ENCODE measurements around the gene GTF2F2. TPM values are rescaled to one million over a fixed set of nuclear protein-coding genes. Genes with fewer than 3 reads are reported as not detected.

The GTF2F2 gene
- 26.8 TPM for polyA plus RNA-seq (2013)

GRCh38 chr13:45119991-45120864, at the start of gene GTF2F2:
GTF2F2 (plus strand) TSS chr13:45120510; CDS start chr13:45120656, 146 bp downstream.
- peaks cover 0 to 5% (median 0%) of the 10 kb centered on the region in 4 experiments for H3K36me3 ChIP-seq (ENCODE audit: control insufficient read depth in 4 of 4, insufficient read depth in 4 of 4, low read length in 3 of 4)
- peaks cover 10 to 25% (median 17%) of the 10 kb centered on the region in 4 experiments for H3K4me1 ChIP-seq (ENCODE audit: control extremely low read depth in 1 of 4, control insufficient read depth in 4 of 4, insufficient read depth in 4 of 4, low read length in 3 of 4)
- CTCF ChIA-PET: interaction anchor here (0.5 to 1.8 kb wide), 9 partner anchors 10 to 213 kb away, joined by 3 to 6 read pairs (median 3); no protein-coding TSS in a partner anchor
- peak; percentile 90 to 93 (median 91) for DNase-seq
- H3K9me3 ChIP-seq (ENCODE audit: control extremely low read depth in 1 of 5, control insufficient read depth in 4 of 5, insufficient read depth in 2 of 5, low read depth in 1 of 5, low read length in 4 of 5): no peaks in the 10 kb centered on the region
- H3K27ac ChIP-seq (ENCODE audit: insufficient read depth in 1 of 2, low read depth in 1 of 2, low read length in 2 of 2, poor library complexity in 1 of 2, severe bottlenecking in 2 of 2): peak within 1 kb of the TSS; percentile 92 to 97
- under 1% methylated on average over 50 of the region's 53 CpGs for WGBS (ENCODE audit: insufficient coverage)
- no peaks in the 10 kb centered on the region for H3K27me3 ChIP-seq (replicated peaks in 2 of 5; ENCODE audit: control insufficient read depth in 4 of 5, insufficient read depth in 5 of 5, low read length in 4 of 5)
- POLR2A ChIA-PET: interaction anchor here (0.6 kb wide), 1 partner anchor 1396 kb away, joined by 4 read pairs; no protein-coding TSS in a partner anchor
- peak within 1 kb of the TSS; percentile 74 to 99 (median 94) for H3K4me3 ChIP-seq (ENCODE audit: control insufficient read depth in 1 of 7, extremely low read depth in 1 of 7, insufficient read depth in 4 of 7, low read depth in 2 of 7, low read length in 6 of 7)

GRCh38 chr13:45073809-45074208, 46.5 kb upstream of the GTF2F2 start:
- Histone ChIP-seq H3K9me3 (ENCODE audit: control extremely low read depth in 1 of 5, control insufficient read depth in 4 of 5, insufficient read depth in 2 of 5, low read depth in 1 of 5, low read length in 4 of 5) (no peaks in the 10 kb centered on the region), H3K36me3 (ENCODE audit: control insufficient read depth in 4 of 4, insufficient read depth in 4 of 4, low read length in 3 of 4) (no peaks in the 10 kb centered on the region), H3K4me3 (ENCODE audit: control insufficient read depth in 1 of 7, extremely low read depth in 1 of 7, insufficient read depth in 4 of 7, low read depth in 2 of 7, low read length in 6 of 7) (no peak overlapping the region), H3K27me3 (replicated peaks in 2 of 5; ENCODE audit: control insufficient read depth in 4 of 5, insufficient read depth in 5 of 5, low read length in 4 of 5) (no peaks in the 10 kb centered on the region), H3K4me1 (ENCODE audit: control extremely low read depth in 1 of 4, control insufficient read depth in 4 of 4, insufficient read depth in 4 of 4, low read length in 3 of 4) (peaks cover 0 to 3% (median under 1%) of the 10 kb centered on the region in 4 experiments), H3K27ac (ENCODE audit: insufficient read depth in 1 of 2, low read depth in 1 of 2, low read length in 2 of 2, poor library complexity in 1 of 2, severe bottlenecking in 2 of 2) (no peak overlapping the region)
- ChIA-PET CTCF (no interaction called here), POLR2A (no interaction called here)
- 88% methylated on average over 1 of the region's 4 CpGs for WGBS (ENCODE audit: insufficient coverage)
- DNase-seq: no peak

- no peaks in the 10 kb centered on the region for H3K27me3 ChIP-seq (replicated peaks in 2 of 5; ENCODE audit: control insufficient read depth in 4 of 5, insufficient read depth in 5 of 5, low read length in 4 of 5)
- 96% methylated on average over 3 of the region's 6 CpGs for whole genome bisulfite sequencing (ENCODE audit: insufficient coverage)
- no peaks in the 10 kb centered on the region for H3K9me3 ChIP-seq (ENCODE audit: control extremely low read depth in 1 of 5, control insufficient read depth in 4 of 5, insufficient read depth in 2 of 5, low read depth in 1 of 5, low read length in 4 of 5)
- no peak for DNase-seq
- H3K4me3 ChIP-seq (ENCODE audit: control insufficient read depth in 1 of 7, extremely low read depth in 1 of 7, insufficient read depth in 4 of 7, low read depth in 2 of 7, low read length in 6 of 7): no peak overlapping the region
- H3K27ac ChIP-seq (ENCODE audit: insufficient read depth in 1 of 2, low read depth in 1 of 2, low read length in 2 of 2, poor library complexity in 1 of 2, severe bottlenecking in 2 of 2): no peak overlapping the region
- no peaks in the 10 kb centered on the region for H3K4me1 ChIP-seq (ENCODE audit: control extremely low read depth in 1 of 4, control insufficient read depth in 4 of 4, insufficient read depth in 4 of 4, low read length in 3 of 4)
- POLR2A ChIA-PET: no interaction called here
- CTCF ChIA-PET: no interaction called here
- no peaks in the 10 kb centered on the region for H3K36me3 ChIP-seq (ENCODE audit: control insufficient read depth in 4 of 4, insufficient read depth in 4 of 4, low read length in 3 of 4)
Measured at GRCh38 chr13:45074721-45075120, 45.6 kb upstream of the GTF2F2 start.

GRCh38 chr13:45078003-45078402, 42.3 kb upstream of the GTF2F2 start:
- DNase-seq: no peak
- WGBS (ENCODE audit: insufficient coverage): no CpG with 5 or more reads among the region's 1 CpG
- no peak overlapping the region for H3K4me3 ChIP-seq (ENCODE audit: control insufficient read depth in 1 of 7, extremely low read depth in 1 of 7, insufficient read depth in 4 of 7, low read depth in 2 of 7, low read length in 6 of 7)
- CTCF ChIA-PET: interaction anchor here (1.3 to 2.2 kb wide), 2 partner anchors 11 to 30 kb away, joined by 4 to 8 read pairs; no protein-coding TSS in a partner anchor
- H3K27me3 ChIP-seq (replicated peaks in 2 of 5; ENCODE audit: control insufficient read depth in 4 of 5, insufficient read depth in 5 of 5, low read length in 4 of 5): no peaks in the 10 kb centered on the region
- POLR2A ChIA-PET: no interaction called here
- no peak overlapping the region for H3K27ac ChIP-seq (ENCODE audit: insufficient read depth in 1 of 2, low read depth in 1 of 2, low read length in 2 of 2, poor library complexity in 1 of 2, severe bottlenecking in 2 of 2)
- no peaks in the 10 kb centered on the region for H3K4me1 ChIP-seq (ENCODE audit: control extremely low read depth in 1 of 4, control insufficient read depth in 4 of 4, insufficient read depth in 4 of 4, low read length in 3 of 4)
- H3K9me3 ChIP-seq (ENCODE audit: control extremely low read depth in 1 of 5, control insufficient read depth in 4 of 5, insufficient read depth in 2 of 5, low read depth in 1 of 5, low read length in 4 of 5): no peaks in the 10 kb centered on the region
- H3K36me3 ChIP-seq (ENCODE audit: control insufficient read depth in 4 of 4, insufficient read depth in 4 of 4, low read length in 3 of 4): no peaks in the 10 kb centered on the region

GRCh38 chr13:45082964-45083363, 37.3 kb upstream of the GTF2F2 start:
- Histone ChIP-seq H3K9me3 (ENCODE audit: control extremely low read depth in 1 of 5, control insufficient read depth in 4 of 5, insufficient read depth in 2 of 5, low read depth in 1 of 5, low read length in 4 of 5) (no peaks in the 10 kb centered on the region), H3K36me3 (ENCODE audit: control insufficient read depth in 4 of 4, insufficient read depth in 4 of 4, low read length in 3 of 4) (no peaks in the 10 kb centered on the region), H3K4me3 (ENCODE audit: control insufficient read depth in 1 of 7, extremely low read depth in 1 of 7, insufficient read depth in 4 of 7, low read depth in 2 of 7, low read length in 6 of 7) (no peak overlapping the region), H3K27me3 (replicated peaks in 2 of 5; ENCODE audit: control insufficient read depth in 4 of 5, insufficient read depth in 5 of 5, low read length in 4 of 5) (no peaks in the 10 kb centered on the region), H3K4me1 (ENCODE audit: control extremely low read depth in 1 of 4, control insufficient read depth in 4 of 4, insufficient read depth in 4 of 4, low read length in 3 of 4) (no peaks in the 10 kb centered on the region), H3K27ac (ENCODE audit: insufficient read depth in 1 of 2, low read depth in 1 of 2, low read length in 2 of 2, poor library complexity in 1 of 2, severe bottlenecking in 2 of 2) (no peak overlapping the region)
- ChIA-PET POLR2A (no interaction called here), CTCF (interaction anchor here (0.6 kb wide), 1 partner anchor 13 kb away, joined by 4 read pairs; no protein-coding TSS in a partner anchor)
- 90% methylated on average over 3 of the region's 6 CpGs for WGBS (ENCODE audit: insufficient coverage)
- no peak for DNase-seq

- H3K27me3 ChIP-seq (replicated peaks in 2 of 5; ENCODE audit: control insufficient read depth in 4 of 5, insufficient read depth in 5 of 5, low read length in 4 of 5): no peaks in the 10 kb centered on the region
- no peaks in the 10 kb centered on the region for H3K9me3 ChIP-seq (ENCODE audit: control extremely low read depth in 1 of 5, control insufficient read depth in 4 of 5, insufficient read depth in 2 of 5, low read depth in 1 of 5, low read length in 4 of 5)
- no peak overlapping the region for H3K4me3 ChIP-seq (ENCODE audit: control insufficient read depth in 1 of 7, extremely low read depth in 1 of 7, insufficient read depth in 4 of 7, low read depth in 2 of 7, low read length in 6 of 7)
- H3K27ac ChIP-seq (ENCODE audit: insufficient read depth in 1 of 2, low read depth in 1 of 2, low read length in 2 of 2, poor library complexity in 1 of 2, severe bottlenecking in 2 of 2): no peak overlapping the region
- DNase-seq: no peak
- no peaks in the 10 kb centered on the region for H3K36me3 ChIP-seq (ENCODE audit: control insufficient read depth in 4 of 4, insufficient read depth in 4 of 4, low read length in 3 of 4)
- CTCF ChIA-PET: no interaction called here
- POLR2A ChIA-PET: no interaction called here
- H3K4me1 ChIP-seq (ENCODE audit: control extremely low read depth in 1 of 4, control insufficient read depth in 4 of 4, insufficient read depth in 4 of 4, low read length in 3 of 4): no peaks in the 10 kb centered on the region
Measured at GRCh38 chr13:45084515-45084914, 35.8 kb upstream of the GTF2F2 start.

GRCh38 chr13:45086484-45086883, 33.8 kb upstream of the GTF2F2 start:
- Histone ChIP-seq H3K4me1 (ENCODE audit: control extremely low read depth in 1 of 4, control insufficient read depth in 4 of 4, insufficient read depth in 4 of 4, low read length in 3 of 4) (no peaks in the 10 kb centered on the region), H3K36me3 (ENCODE audit: control insufficient read depth in 4 of 4, insufficient read depth in 4 of 4, low read length in 3 of 4) (no peaks in the 10 kb centered on the region), H3K4me3 (ENCODE audit: control insufficient read depth in 1 of 7, extremely low read depth in 1 of 7, insufficient read depth in 4 of 7, low read depth in 2 of 7, low read length in 6 of 7) (no peak overlapping the region), H3K27ac (ENCODE audit: insufficient read depth in 1 of 2, low read depth in 1 of 2, low read length in 2 of 2, poor library complexity in 1 of 2, severe bottlenecking in 2 of 2) (no peak overlapping the region), H3K9me3 (ENCODE audit: control extremely low read depth in 1 of 5, control insufficient read depth in 4 of 5, insufficient read depth in 2 of 5, low read depth in 1 of 5, low read length in 4 of 5) (no peaks in the 10 kb centered on the region), H3K27me3 (replicated peaks in 2 of 5; ENCODE audit: control insufficient read depth in 4 of 5, insufficient read depth in 5 of 5, low read length in 4 of 5) (peaks cover 0 to 5% (median 0%) of the 10 kb centered on the region in 5 experiments)
- CTCF ChIA-PET: no interaction called here
- no peak for DNase-seq
- no CpG with 5 or more reads among the region's 3 CpGs for WGBS (ENCODE audit: insufficient coverage)
- POLR2A ChIA-PET: no interaction called here

All from common myeloid progenitor, CD34-positive (primary cell).